ENCODE data around the gene SH3BGRL2. TPM values are rescaled to one million over a fixed set of nuclear protein-coding genes. Genes with fewer than 3 reads are reported as not detected.
"Not testable (repeated sequence)": the region's sequence is repeated elsewhere in the genome, so short reads cannot be mapped to it uniquely, and the experiment has no call there.

Gene SH3BGRL2
- total RNA-seq, 4 donors from 2014 or later = 25.5 to 65.3 (median 48.8) TPM

DNA sequence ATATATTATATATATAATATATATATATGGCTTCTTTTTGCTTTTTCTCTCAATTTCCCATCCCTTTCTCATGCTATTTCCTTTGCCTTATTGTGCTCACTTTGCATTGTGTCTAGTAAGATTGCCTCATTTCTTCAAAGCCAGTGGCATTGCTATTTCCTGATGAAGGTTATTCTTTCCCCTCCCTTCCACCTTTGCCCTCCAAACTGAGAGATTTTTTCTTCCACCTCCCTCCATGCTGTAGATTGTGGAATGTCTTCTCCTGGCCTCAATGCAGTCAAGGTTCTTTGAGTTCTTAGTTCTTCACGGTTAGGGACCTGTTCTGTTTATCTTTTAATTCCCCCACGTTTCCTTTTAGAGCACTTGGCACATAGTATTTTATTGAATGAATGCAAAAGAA, 17.2 kb downstream of the SH3BGRL2 start:
- Histone ChIP-seq H3K36me3 (no peaks in the 10 kb centered on the region), H3K9me3 (no peaks in the 10 kb centered on the region), H3K4me3 (no peak overlapping the region), H3K4me1 (peaks cover 0 to 13% (median 3%) of the 10 kb centered on the region in 4 donors), H3K27me3 (no peaks in the 10 kb centered on the region), H3K27ac (no peak overlapping the region)
- no peak for TF ChIP-seq POLR2A (IDR thresholded peaks at IDR 0.05)
- no peak for TF ChIP-seq EP300 (IDR thresholded peaks at IDR 0.05)
- TF ChIP-seq, protein P1, sequence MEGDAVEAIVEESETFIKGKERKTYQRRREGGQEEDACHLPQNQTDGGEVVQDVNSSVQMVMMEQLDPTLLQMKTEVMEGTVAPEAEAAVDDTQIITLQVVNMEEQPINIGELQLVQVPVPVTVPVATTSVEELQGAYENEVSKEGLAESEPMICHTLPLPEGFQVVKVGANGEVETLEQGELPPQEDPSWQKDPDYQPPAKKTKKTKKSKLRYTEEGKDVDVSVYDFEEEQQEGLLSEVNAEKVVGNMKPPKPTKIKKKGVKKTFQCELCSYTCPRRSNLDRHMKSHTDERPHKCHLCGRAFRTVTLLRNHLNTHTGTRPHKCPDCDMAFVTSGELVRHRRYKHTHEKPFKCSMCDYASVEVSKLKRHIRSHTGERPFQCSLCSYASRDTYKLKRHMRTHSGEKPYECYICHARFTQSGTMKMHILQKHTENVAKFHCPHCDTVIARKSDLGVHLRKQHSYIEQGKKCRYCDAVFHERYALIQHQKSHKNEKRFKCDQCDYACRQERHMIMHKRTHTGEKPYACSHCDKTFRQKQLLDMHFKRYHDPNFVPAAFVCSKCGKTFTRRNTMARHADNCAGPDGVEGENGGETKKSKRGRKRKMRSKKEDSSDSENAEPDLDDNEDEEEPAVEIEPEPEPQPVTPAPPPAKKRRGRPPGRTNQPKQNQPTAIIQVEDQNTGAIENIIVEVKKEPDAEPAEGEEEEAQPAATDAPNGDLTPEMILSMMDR (IDR thresholded peaks at IDR 0.05) = no peak
- 40 to 41% methylated on average over 2 of the region's 2 CpGs for WGBS, 2 donors
- no peak for DNase-seq (ENCODE audit: low spot score in 2 of 2)

GRCh38 chr6:79649016-79649415, 17.9 kb downstream of the SH3BGRL2 start:
- Histone ChIP-seq H3K4me1 (peaks cover 0 to 17% (median 3%) of the 10 kb centered on the region in 4 donors), H3K4me3 (no peak overlapping the region), H3K27me3 (no peaks in the 10 kb centered on the region), H3K9me3 (no peaks in the 10 kb centered on the region), H3K27ac (peak overlapping the region in 1 of 4 donors; percentile 26), H3K36me3 (no peaks in the 10 kb centered on the region)
- no peak for DNase-seq (ENCODE audit: low spot score in 2 of 2)
- TF ChIP-seq, protein P1 (IDR thresholded peaks at IDR 0.05) = no peak
- TF ChIP-seq POLR2A (IDR thresholded peaks at IDR 0.05) (no peak), EP300 (IDR thresholded peaks at IDR 0.05) (no peak)

DNA sequence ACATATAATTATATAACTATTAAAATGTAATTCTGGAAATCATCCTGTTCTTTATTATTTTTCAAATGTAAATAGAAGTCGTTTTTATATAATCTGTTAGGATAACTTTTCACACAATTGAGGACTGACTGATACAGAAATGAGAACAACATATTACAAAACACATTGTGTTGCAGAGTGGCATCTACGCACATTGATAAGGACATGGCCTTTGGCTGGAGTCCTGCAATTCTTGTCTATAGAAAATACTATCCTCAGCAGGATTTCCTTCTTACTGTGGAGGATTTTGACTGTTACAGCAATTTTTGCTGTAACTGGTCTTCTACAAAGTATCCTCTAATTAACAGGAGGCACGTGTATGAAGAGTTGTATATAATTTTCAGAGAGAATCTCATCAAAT, 19.8 kb downstream of the SH3BGRL2 start:
- H3K27ac ChIP-seq = no peak overlapping the region
- no peaks in the 10 kb centered on the region for H3K36me3 ChIP-seq
- peaks cover 0 to 17% (median 3%) of the 10 kb centered on the region in 4 donors for H3K4me1 ChIP-seq
- H3K9me3 ChIP-seq = no peaks in the 10 kb centered on the region
- DNase-seq (ENCODE audit: low spot score in 2 of 2) = no peak
- H3K27me3 ChIP-seq = no peaks in the 10 kb centered on the region
- no peak for TF ChIP-seq EP300 (IDR thresholded peaks at IDR 0.05)
- TF ChIP-seq, protein P1 (IDR thresholded peaks at IDR 0.05) = no peak
- TF ChIP-seq POLR2A (IDR thresholded peaks at IDR 0.05) = no peak
- no peak overlapping the region for H3K4me3 ChIP-seq
- WGBS, 2 donors = 52 to 55% methylated on average over 3 of the region's 3 CpGs

GRCh38 chr6:79656134-79656533, 25.0 kb downstream of the SH3BGRL2 start:
- no peak overlapping the region for H3K27ac ChIP-seq
- TF ChIP-seq POLR2A (IDR thresholded peaks at IDR 0.05) = no peak
- TF ChIP-seq, protein P1 (IDR thresholded peaks at IDR 0.05) = no peak
- TF ChIP-seq EP300 (IDR thresholded peaks at IDR 0.05) = no peak
- 95 to 98% methylated on average over 3 of the region's 3 CpGs for WGBS, 2 donors
- DNase-seq (ENCODE audit: low spot score in 2 of 2) = no peak
- H3K4me1 ChIP-seq = peaks cover 0 to 9% (median 0%) of the 10 kb centered on the region in 4 donors
- H3K36me3 ChIP-seq = no peaks in the 10 kb centered on the region
- no peaks in the 10 kb centered on the region for H3K27me3 ChIP-seq
- peaks cover 0 to 5% (median 0%) of the 10 kb centered on the region in 4 donors for H3K9me3 ChIP-seq
- H3K4me3 ChIP-seq = no peak overlapping the region

DNA sequence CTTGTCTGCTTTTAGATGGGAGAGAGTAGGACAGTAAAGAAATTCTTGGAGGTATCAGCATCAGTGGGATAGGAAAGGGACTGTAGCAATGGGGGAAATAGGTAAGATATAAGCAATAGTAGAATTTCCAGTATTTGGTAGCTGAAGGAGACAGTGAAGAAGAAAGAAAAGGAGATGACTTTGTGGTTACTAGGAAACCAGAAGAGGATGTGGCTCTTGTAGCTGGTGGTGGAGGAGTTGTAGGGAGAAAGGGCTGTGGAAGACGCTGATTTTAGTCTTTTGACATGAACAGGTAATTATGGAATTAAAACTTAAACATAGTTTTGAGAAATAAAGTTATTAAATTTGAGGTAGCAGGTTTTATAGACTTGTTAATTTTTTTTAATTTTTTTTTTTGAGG, 26.1 kb downstream of the SH3BGRL2 start:
- Histone ChIP-seq H3K4me1 (peaks cover 0 to 9% (median 0%) of the 10 kb centered on the region in 4 donors), H3K9me3 (peaks cover 0 to 5% (median 0%) of the 10 kb centered on the region in 4 donors), H3K27me3 (no peaks in the 10 kb centered on the region), H3K4me3 (no peak overlapping the region), H3K27ac (no peak overlapping the region), H3K36me3 (no peaks in the 10 kb centered on the region)
- WGBS, 2 donors = 82 to 90% methylated on average over 1 of the region's 1 CpG
- no peak for TF ChIP-seq EP300 (IDR thresholded peaks at IDR 0.05)
- TF ChIP-seq, protein P1 (IDR thresholded peaks at IDR 0.05) = no peak
- no peak for TF ChIP-seq POLR2A (IDR thresholded peaks at IDR 0.05)
- DNase-seq (ENCODE audit: low spot score in 2 of 2) = no peak

- H3K4me1 ChIP-seq; H3K27me3 ChIP-seq; H3K4me3 ChIP-seq; DNase-seq (ENCODE audit: low spot score in 2 of 2); H3K9me3 ChIP-seq; H3K27ac ChIP-seq; H3K36me3 ChIP-seq: not testable (repeated sequence)
- 56 to 70% methylated on average over 5 to 6 of the region's 6 CpGs for whole genome bisulfite sequencing, 2 donors
These were observed 32.5 kb downstream of the SH3BGRL2 start for GRCh38 chr6:79663655-79664054.
